Uterus (tissue), 4 donors: ENCODE measurements around the gene PCK1. TPM values are rescaled to one million over a fixed set of nuclear protein-coding genes. Genes with fewer than 3 reads are reported as not detected.

Experiments used
- DNase-seq, 2 donors: peaks; one replicate each; pipeline ENCODE4 v3.0.0-alpha.2; 2019 to 2020
- H3K27ac ChIP-seq, 2 donors: fragments of 200-600 bp; sonication (generic); 1 replicate in 1 of 2; 2 replicates in 1 of 2; pipeline ENCODE4 v1.5.1; 2016 to 2018
- H3K27me3 ChIP-seq, 2 donors: fragments of 200-600 bp; sonication (generic); one replicate each; pipeline ENCODE4 v1.5.1; 2018 to 2019; ENCODE audit warnings: control low read depth in 1 of 2
- H3K36me3 ChIP-seq, 2 donors: fragments of 200-600 bp; sonication (generic); one replicate each; pipeline ENCODE4 v1.5.1; 2019; ENCODE audit warnings: control low read depth in 1 of 2
- H3K4me1 ChIP-seq, 2 donors: fragments of 200-600 bp; sonication (generic); one replicate each; pipeline ENCODE4 v1.5.1; 2018 to 2019; ENCODE audit warnings: control low read depth in 1 of 2
- H3K4me3 ChIP-seq, 2 donors: fragments of 200-600 bp; sonication (generic); 1 replicate in 1 of 2; 2 replicates in 1 of 2; pipeline ENCODE4 v1.5.1; 2018 to 2019; ENCODE audit warnings: mild to moderate bottlenecking in 1 of 2
- H3K9me3 ChIP-seq, 2 donors: fragments of 200-600 bp; sonication (generic); one replicate each; pipeline ENCODE4 v1.5.1; 2019; ENCODE audit warnings: control low read depth in 1 of 2
- POLR2A ChIP-seq, 2 donors: fragments of 450-650 bp; IDR thresholded peaks; one replicate each; pipeline ENCODE4 v1.6.1; 2016; ENCODE audit warnings: antibody characterized with exemption in 2 of 2, mild to moderate bottlenecking in 1 of 2, moderate library complexity in 1 of 2
- intact Hi-C: fragments of 100-400 bp; cut with DNase I; formaldehyde crosslinking; loops from one replicate; pipeline ENCODE4 v1.15.1; 2023; ENCODE audit warnings: low total_unique reads
- total RNA-seq, 4 donors: library from RNA; depleted of rRNA in 3 of 4; stranded (reverse); fragments of >200 nt in 3 of 4; gene quantifications; one replicate each; pipeline versions ENCODE4 v1.1.0 to v1.2.4, GENCODE V29; 2014 to 2023
- TF ChIP-seq, protein P1 (sequence below), 4 experiments: fragments of 200-600 bp in 2 of 4; fragments of 450-650 bp in 2 of 4; sonication (generic) in 2 of 4; IDR thresholded peaks; one replicate each; pipeline ENCODE4 v1.5.1; 2016 to 2019; ENCODE audit warnings: antibody characterized with exemption in 4 of 4, mild to moderate bottlenecking in 2 of 4, moderate library complexity in 1 of 4
- donor health status: DM: yes; HTN: yes; CAD: no.

The PCK1 gene
- total RNA-seq, 4 donors from 2014 or later: 0.26 to 1.8 (median 1.4) TPM; not detected in 1

DNA sequence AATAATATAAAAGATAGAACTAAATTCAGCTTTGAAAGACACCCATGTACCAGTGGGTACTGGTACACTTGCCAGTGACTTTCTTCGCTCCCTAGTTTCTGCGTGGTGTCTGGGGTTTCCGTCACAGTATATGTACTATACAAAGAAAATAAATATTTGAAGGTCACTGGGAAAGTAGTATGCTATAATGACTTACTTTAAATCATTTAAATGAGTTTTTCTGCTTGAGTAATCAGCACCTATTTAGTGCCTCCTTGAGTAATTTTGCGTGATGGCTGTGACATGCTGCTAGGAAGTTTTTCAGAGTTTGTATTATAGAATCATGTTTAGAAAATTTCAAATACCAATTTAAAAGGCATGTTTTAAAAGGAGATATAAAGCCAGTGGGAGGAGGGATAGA, 32.8 kb upstream of the PCK1 start:
- Histone ChIP-seq H3K4me1 (no peaks in the 10 kb centered on the region), H3K27ac (no peak overlapping the region), H3K4me3 (no peak overlapping the region), H3K36me3 (no peaks in the 10 kb centered on the region), H3K9me3 (no peaks in the 10 kb centered on the region), H3K27me3 (no peaks in the 10 kb centered on the region)
- TF ChIP-seq, protein P1, sequence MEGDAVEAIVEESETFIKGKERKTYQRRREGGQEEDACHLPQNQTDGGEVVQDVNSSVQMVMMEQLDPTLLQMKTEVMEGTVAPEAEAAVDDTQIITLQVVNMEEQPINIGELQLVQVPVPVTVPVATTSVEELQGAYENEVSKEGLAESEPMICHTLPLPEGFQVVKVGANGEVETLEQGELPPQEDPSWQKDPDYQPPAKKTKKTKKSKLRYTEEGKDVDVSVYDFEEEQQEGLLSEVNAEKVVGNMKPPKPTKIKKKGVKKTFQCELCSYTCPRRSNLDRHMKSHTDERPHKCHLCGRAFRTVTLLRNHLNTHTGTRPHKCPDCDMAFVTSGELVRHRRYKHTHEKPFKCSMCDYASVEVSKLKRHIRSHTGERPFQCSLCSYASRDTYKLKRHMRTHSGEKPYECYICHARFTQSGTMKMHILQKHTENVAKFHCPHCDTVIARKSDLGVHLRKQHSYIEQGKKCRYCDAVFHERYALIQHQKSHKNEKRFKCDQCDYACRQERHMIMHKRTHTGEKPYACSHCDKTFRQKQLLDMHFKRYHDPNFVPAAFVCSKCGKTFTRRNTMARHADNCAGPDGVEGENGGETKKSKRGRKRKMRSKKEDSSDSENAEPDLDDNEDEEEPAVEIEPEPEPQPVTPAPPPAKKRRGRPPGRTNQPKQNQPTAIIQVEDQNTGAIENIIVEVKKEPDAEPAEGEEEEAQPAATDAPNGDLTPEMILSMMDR (IDR thresholded peaks at IDR 0.05): no peak
- DNase-seq: no peak
- intact Hi-C loops: loop anchor here (5.0 kb wide), 1 partner anchor 59 kb away; no protein-coding TSS in a partner anchor

DNA sequence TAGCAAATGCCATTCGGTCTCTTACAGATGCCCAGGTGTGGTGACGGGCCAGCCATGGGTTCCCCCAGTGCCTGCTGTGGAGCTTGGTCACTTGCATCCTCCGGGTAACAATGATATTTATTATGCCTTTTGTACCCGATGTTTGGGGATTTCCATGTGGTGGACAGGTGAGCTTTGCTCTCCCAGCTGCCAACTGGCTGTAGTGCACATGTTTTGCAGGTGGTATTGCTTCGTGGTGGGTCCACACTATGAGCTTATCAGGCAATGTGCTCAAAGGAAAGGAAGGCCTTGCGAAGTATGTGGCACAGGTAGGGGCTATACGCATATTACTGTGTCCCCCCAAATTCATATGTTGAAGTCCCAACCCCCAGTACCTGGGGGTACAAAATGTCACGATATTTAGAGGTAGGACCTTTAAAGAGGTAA, 31.7 kb upstream of the PCK1 start:
- Histone ChIP-seq H3K9me3 (no peaks in the 10 kb centered on the region), H3K27me3 (no peaks in the 10 kb centered on the region), H3K36me3 (no peaks in the 10 kb centered on the region), H3K27ac (no peak overlapping the region), H3K4me1 (no peaks in the 10 kb centered on the region), H3K4me3 (no peak overlapping the region)
- TF ChIP-seq POLR2A (IDR thresholded peaks at IDR 0.05): no peak
- TF ChIP-seq, protein P1 (IDR thresholded peaks at IDR 0.05): no peak
- no peak for DNase-seq
- intact Hi-C loops: loop anchor here (5.0 kb wide), 1 partner anchor 58 kb away; no protein-coding TSS in a partner anchor

DNA sequence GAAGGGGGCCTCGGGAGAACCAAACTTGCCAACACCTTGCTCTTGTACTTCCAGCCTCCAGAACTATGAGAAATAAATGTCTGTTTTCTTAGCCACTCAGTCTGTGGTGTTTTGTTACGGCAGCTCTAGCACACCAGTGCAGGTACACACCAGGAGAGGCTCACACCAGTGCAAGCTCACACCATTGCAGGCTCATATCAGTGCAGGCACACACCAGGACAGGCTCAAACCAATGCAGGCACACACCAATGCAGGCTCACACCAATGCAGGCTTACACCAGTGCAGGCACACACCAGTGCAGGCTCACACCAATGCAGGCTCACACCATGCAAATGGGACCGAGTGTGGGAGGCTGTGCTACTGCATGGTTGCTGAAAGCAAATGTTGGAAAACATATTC, 31.1 kb upstream of the PCK1 start:
- DNase-seq: no peak
- intact Hi-C loops: loop anchor here (5.0 kb wide), 1 partner anchor 57 kb away; no protein-coding TSS in a partner anchor
- Histone ChIP-seq H3K4me3 (no peak overlapping the region), H3K27ac (no peak overlapping the region), H3K9me3 (no peaks in the 10 kb centered on the region), H3K27me3 (no peaks in the 10 kb centered on the region), H3K4me1 (no peaks in the 10 kb centered on the region), H3K36me3 (no peaks in the 10 kb centered on the region)
- TF ChIP-seq, protein P1 (IDR thresholded peaks at IDR 0.05): no peak
- no peak for TF ChIP-seq POLR2A (IDR thresholded peaks at IDR 0.05)

DNA sequence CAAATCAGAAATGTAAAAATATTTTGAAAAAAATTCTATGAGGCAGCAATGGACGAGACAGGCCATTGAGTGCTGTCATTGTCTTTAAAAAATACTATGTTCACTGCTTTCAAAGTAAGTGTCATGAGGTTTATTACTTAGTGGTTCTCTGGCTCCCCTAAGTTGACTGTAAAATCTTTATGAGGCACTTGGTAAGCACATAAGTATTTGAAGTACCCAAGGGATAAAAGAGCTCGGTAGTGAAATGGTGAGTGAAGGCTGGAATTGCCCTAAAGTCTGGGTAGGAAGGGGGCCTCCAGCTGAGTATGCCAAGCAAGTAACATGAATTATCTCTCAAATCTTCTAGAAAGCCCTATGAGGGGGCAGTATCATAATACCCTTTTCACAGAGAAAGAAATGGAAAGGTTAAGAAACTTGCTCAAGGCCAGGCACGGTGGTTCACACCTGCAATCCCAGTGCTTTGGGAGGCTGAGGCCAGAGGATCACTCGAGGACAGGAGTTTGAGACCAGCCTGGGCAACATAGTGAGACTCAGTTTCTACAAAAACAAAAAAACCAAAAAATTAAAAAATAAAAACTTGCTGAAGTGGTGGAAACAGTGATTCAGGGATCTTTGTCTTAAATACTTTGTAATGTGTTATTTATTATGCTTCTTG, 30.5 kb upstream of the PCK1 start:
- TF ChIP-seq POLR2A (IDR thresholded peaks at IDR 0.05): no peak
- TF ChIP-seq, protein P1 (IDR thresholded peaks at IDR 0.05): no peak
- DNase-seq: no peak
- no peak overlapping the region for H3K27ac ChIP-seq
- H3K4me3 ChIP-seq: no peak overlapping the region
- no peaks in the 10 kb centered on the region for H3K27me3 ChIP-seq
- no peaks in the 10 kb centered on the region for H3K4me1 ChIP-seq
- no peaks in the 10 kb centered on the region for H3K9me3 ChIP-seq
- intact Hi-C loops: no loop called here
- H3K36me3 ChIP-seq: no peaks in the 10 kb centered on the region

DNA sequence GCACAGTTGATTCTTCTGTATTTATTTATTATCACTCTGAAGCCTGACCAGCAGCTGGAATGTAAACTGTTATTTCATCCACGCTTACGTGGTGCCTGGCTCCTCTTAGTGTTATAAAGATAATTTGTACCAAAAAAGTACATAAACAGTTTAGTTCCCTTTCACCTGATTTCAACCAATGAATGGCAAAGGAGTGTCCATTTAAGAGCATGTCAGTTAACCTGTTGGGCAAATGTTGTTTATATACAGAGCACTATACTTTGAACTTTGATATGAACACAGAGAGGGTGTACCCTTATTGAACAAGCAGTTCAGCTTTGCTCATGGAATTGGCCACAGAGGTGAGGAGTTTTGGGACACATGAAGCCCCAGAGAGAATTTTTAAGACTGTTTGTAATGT, 28.8 kb upstream of the PCK1 start:
- TF ChIP-seq, protein P1 (IDR thresholded peaks at IDR 0.05): no peak
- TF ChIP-seq POLR2A (IDR thresholded peaks at IDR 0.05): no peak
- Histone ChIP-seq H3K36me3 (no peaks in the 10 kb centered on the region), H3K27ac (no peak overlapping the region), H3K9me3 (peaks cover 0 to 7% of the 10 kb centered on the region in 2 donors), H3K4me1 (no peaks in the 10 kb centered on the region), H3K4me3 (no peak overlapping the region), H3K27me3 (no peaks in the 10 kb centered on the region)
- DNase-seq: no peak
- intact Hi-C loops: no loop called here
